Measurements from ENCODE around the gene CNOT10.

CNOT10 gene

DNA sequence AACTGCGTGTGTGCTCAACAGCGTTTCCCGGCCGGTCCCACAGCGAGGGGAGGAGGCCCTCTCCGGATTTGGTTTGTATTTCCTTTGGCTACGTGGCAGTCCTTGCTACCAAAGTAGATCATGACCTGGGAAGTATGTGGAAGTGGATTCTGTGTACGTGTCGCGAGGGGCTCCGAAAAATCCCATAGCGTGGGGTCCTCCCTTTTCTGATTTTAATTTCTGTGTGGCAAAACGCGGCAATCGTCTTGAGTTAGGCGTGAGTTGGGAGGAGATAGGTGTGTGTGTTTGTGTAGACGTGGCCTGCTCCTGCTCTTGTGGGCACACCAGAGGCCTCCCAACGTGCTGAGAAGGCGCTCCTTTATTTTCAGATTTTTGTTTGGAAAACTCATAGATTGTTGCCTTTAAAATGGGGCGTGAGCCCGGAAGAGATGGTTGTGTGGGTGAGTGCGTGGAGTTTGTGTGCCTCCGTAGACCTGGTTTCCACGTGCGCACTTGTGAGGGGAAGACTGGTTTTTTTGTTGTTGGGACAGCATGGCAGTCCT, 134.1 kb downstream of the CNOT10 start:
- DNase-seq: no peak

DNA sequence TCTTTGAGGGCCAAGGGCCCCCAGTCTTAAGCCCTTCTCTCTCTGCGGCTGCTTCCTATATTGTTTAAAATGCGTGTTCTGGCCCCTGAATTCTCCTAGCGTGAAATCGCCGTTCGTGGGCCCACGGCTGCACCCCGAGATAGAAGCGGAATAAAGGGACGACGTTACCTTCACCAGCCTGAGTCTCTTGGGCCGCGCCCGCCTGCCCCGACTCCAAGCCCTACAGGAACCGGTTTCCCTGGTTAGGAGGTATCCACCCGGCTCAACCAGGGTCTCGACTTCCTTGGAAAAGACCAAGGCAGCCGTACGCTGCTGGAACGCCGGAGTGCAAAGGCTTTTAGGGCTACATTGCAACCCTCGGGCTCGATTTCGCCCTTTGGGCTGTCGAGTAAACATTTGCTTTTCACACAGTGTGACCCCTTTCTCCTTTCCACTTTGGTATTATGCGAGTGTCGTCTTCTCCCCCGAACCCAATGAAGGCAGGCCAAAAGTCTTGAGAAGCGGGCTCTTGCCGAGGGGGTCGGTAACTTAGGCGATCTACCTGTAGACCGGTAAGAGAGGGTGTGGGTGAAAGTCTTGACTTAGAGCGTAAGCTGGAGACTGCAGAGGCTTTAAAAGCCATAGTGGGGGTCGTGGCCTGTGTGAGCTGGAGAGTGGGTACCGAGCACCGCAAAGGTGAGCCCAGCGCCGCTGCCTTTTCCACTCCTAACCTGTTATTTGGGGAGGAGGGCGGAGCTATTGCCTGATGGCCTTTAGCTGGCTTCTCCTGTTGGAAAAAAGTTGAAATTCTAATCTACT, 134.8 kb downstream of the CNOT10 start:
- DNase-seq: no peak

DNA sequence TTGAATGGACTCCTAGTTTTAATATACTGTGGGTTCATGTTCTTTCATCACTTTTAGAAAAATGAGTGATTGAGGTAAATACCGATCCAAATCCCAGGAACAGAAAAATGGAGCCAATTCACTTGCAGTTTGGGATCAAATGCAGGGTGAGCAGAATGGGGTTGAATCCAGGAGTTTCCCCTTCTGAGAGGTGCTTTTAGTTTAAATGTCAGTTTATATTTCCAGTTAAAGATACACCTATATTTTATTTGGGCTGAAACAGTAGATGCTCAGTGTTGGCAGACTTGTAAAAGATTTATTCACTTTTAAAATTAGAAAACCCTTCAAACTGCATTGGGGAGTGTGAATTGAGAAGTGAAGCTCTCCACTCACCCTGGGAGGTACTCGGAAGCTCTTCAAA, 135.4 kb downstream of the CNOT10 start:
- DNase-seq: no peak

DNA sequence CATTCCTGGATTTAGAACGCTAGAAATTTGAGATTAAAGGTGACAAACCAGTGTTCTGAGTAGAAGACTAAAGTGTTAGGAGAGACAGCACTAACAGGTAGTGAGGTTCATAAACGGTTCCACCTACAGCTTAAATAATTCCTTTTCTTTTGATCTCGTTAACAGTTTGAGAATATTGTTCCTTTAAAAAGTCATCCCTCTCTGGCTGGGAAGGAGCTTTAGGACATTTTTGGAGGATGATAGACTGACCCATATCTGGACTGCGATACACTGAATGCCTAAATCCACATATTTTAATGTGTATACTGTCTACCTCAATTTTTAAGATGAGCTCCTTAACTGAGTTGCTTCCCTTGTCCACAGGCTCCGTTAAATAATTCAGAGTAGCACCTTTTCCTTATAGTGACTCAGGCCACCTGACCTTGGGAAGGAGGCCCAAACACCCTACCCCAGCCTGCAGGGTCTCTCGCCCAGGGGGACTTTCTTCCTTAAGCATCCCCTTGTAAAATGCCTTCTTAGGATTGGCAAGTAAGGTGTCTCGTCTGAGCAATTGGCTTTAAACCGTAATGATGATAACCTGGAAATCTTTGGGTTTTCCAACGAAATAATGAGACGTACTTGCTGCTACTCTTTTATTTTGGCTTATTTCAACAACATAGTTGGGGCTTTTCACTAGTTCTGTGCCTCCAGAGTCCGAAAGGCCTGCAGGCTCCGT, 136.1 kb downstream of the CNOT10 start:
- no peak for DNase-seq

DNA sequence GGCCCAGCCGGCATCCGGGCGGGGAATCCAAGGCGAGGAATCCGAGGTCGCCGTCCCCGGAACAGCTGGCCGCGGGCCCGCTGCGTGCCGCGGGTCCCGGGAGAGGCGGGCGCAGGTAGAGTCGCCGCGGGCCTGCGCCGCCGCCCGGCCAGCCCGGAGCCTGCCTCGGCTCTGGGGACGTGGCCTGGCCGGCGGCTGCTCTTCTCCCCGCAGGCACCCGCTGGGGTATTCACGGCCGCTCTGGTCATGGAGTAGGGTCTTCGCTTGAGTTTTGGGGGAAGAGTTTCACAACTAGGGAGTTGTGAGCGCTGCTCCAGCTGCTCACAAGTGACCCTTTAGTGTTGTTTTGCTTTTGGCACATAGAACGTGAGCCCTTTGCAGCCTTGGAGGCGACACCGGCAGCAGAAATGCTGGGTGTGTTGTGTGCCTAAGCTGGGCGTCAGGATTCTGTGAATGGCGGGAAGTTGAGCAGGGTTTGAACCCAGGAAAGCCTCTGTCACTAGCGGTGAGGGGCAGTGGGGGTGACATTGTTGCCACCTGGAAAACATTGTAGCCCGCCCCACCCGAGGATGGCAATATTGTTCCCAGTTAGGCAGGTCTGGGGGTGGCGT, 136.8 kb downstream of the CNOT10 start:
- no peak for DNase-seq

DNA sequence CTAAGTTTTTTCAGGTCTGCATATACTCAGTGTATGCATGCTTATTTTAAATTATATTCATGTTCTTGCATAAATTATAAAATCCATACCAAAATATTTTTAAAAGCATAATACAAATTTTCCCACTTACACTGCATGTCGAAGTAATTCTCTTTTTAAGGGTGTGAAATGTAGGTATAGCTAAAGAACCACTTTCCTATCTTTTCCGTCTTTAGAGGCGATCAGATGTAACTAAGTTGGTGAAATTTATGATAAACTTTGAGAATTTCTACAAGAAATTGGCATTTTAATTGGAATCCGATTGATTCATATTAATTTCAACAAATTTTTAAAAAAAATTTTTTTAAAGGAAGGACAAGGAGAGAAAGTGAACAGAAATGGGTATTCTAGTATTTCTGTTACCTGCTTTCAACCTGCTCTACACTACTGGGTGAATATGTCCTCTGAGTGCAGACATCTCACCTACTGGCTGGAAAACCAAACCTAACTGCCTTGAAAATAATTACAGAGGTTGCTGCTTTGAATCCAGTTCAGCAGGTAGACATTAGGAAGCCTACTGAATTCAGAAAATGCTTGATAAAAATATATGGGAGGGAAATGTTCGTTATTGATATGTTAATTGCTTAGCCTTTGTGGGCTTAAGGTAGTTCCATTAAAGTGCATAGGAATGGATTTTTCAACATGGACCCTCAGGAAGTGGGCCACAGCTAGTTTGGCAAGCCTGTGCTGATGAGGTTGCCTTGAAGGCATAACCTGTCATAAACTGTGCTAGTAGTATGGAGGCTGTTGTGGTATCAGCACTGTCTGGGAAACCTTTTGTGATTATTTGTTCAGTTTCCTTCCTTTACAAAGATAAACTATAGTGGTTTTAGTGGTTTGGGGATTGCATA, 137.9 kb downstream of the CNOT10 start:
- no peak for DNase-seq

Data from activated CD4-positive, CD25-positive, alpha-beta regulatory T cell (primary cell).